HCT116 (cell line): ENCODE results near the gene ANGPTL8. TPM values are rescaled to one million over a fixed set of nuclear protein-coding genes. Genes with fewer than 3 reads are reported as not detected.

Experiments
- ATAC-seq: fragments of 200-7000 bp; cut with Tn5 transposase; 2 replicates; pipeline ENCODE4 v1.9.1; 2020; ENCODE audit warnings: mild to moderate bottlenecking, moderate library complexity
- BruUV-seq: library from RNA; stranded (reverse); fragments of 400-500 nt; replicated peaks from 2 replicates; lab custom pipeline; 2021; lab: Mats Ljungman, UMichigan
- CTCF ChIA-PET: fragments of 300-600 bp; sonication (Branson Sonifier 250); formaldehyde crosslinking; loops from one replicate; lab custom pipeline; 2021; ENCODE audit warnings: antibody characterized with exemption; lab: Charles Lee
- POLR2A ChIA-PET: fragments of 300-600, 350-600 bp; sonication (Branson Sonifier 250); formaldehyde crosslinking; loops from one replicate; lab custom pipeline; 2021; ENCODE audit warnings: antibody characterized with exemption; lab: Charles Lee
- RAD21 ChIA-PET, 2 experiments: fragments of 300-600 bp; sonication (Branson Sonifier 250); formaldehyde crosslinking; loops; one replicate each; lab custom pipeline; 2023; ENCODE audit warnings: low total read pairs in 2 of 2; ENCODE audit not compliant: uncharacterized antibody in 2 of 2, unreplicated experiment in 2 of 2, low non-redundant PET in 1 of 2; lab: Charles Lee
- DNase-seq: peaks from one replicate; pipeline ENCODE4 v3.0.0-alpha.2; 2010; ENCODE audit warnings: low read depth, low spot score
- H2AFZ ChIP-seq: fragments of 200-600 bp; shearing (Covaris generic), sonication (generic); 2 replicates; pipeline ENCODE4 v1.6.1; 2017; ENCODE audit warnings: low read depth, mixed run types, mixed read lengths, antibody characterized with exemption, low read length; ENCODE audit not compliant: poor library complexity, severe bottlenecking
- H3K27ac ChIP-seq: 2 replicates; pipeline ENCODE4 v1.5.1; 2012; ENCODE audit warnings: low read depth, low read length
- H3K27me3 ChIP-seq: fragments of 200-600 bp; sonication (generic); 2 replicates; pipeline ENCODE4 v1.6.1; 2016; ENCODE audit warnings: mixed run types, low read length, mixed read lengths; ENCODE audit not compliant: insufficient read depth
- H3K36me3 ChIP-seq, 2 experiments: fragments of 200-500 bp in 1 of 2; fragments of 200-600 bp in 1 of 2; sonication (Bioruptor generic) in 1 of 2; sonication (generic) in 1 of 2; 2 replicates each; pipeline versions ENCODE4 v1.5.1 to v1.6.1; 2014 to 2016; ENCODE audit warnings: low read length in 2 of 2, inconsistent platforms in 1 of 2, mixed read lengths in 1 of 2, mixed run types in 1 of 2; ENCODE audit not compliant: insufficient read depth in 2 of 2, control insufficient read depth in 1 of 2
- H3K4me1 ChIP-seq, 2 experiments: fragments of 200-600 bp in 1 of 2; sonication (generic) in 1 of 2; 2 replicates each; pipeline versions ENCODE4 v1.5.1 to v1.6.1; 2012 to 2017; ENCODE audit warnings: low read length in 2 of 2, inconsistent platforms in 1 of 2, mild to moderate bottlenecking in 1 of 2, mixed read lengths in 1 of 2, mixed run types in 1 of 2, moderate library complexity in 1 of 2; ENCODE audit not compliant: insufficient read depth in 2 of 2, control insufficient read depth in 1 of 2
- H3K4me2 ChIP-seq: fragments of 200-600 bp; sonication (generic); 2 replicates; pipeline ENCODE4 v1.6.1; 2017; ENCODE audit warnings: mixed run types, low read length, mixed read lengths
- H3K4me3 ChIP-seq, 2 experiments: fragments of 200-600 bp in 1 of 2; sonication (generic) in 1 of 2; replicated peaks in 1 of 2; 2 replicates each; pipeline ENCODE4 v1.5.1; 2011 to 2016; ENCODE audit warnings: low read length in 2 of 2, control low read depth in 1 of 2, low read depth in 1 of 2, mild to moderate bottlenecking in 1 of 2, mixed read lengths in 1 of 2, mixed run types in 1 of 2
- H3K79me2 ChIP-seq: fragments of 200-600 bp; sonication (generic); 2 replicates; pipeline ENCODE4 v1.6.1; 2017; ENCODE audit warnings: mild to moderate bottlenecking, mixed run types, low read length, moderate library complexity, mixed read lengths; ENCODE audit not compliant: insufficient read depth
- H3K9ac ChIP-seq: fragments of 200-600 bp; sonication (generic); 2 replicates; pipeline ENCODE4 v1.6.1; 2016; ENCODE audit warnings: low read length, mixed read lengths
- H3K9me2 ChIP-seq: fragments of 200-600 bp; sonication (generic), shearing (Covaris generic); 2 replicates; pipeline ENCODE4 v1.6.1; 2017; ENCODE audit warnings: mixed run types, mild to moderate bottlenecking, moderate library complexity; ENCODE audit not compliant: insufficient read depth
- H3K9me3 ChIP-seq, 2 experiments: fragments of 200-500 bp in 1 of 2; fragments of 200-600 bp in 1 of 2; sonication (Bioruptor generic) in 1 of 2; sonication (generic) in 1 of 2; 2 replicates each; pipeline ENCODE4 v1.6.1; 2014 to 2017; ENCODE audit warnings: low read length in 2 of 2, mixed read lengths in 2 of 2, inconsistent platforms in 1 of 2, low read depth in 1 of 2, mild to moderate bottlenecking in 1 of 2, mixed run types in 1 of 2, moderate library complexity in 1 of 2; ENCODE audit not compliant: control insufficient read depth in 1 of 2, insufficient read depth in 1 of 2
- H4K20me1 ChIP-seq: fragments of 200-600 bp; sonication (generic), shearing (Covaris generic); 2 replicates; pipeline ENCODE4 v1.6.1; 2017; ENCODE audit warnings: mixed run types, mild to moderate bottlenecking, moderate library complexity; ENCODE audit not compliant: insufficient read depth
- CEBPB ChIP-seq: IDR thresholded peaks from 2 replicates; pipeline ENCODE4 v1.6.1; 2012; ENCODE audit warnings: low read depth
- ELF1 ChIP-seq: IDR thresholded peaks from 2 replicates; pipeline ENCODE4 v1.6.1; 2012; ENCODE audit warnings: low read depth, borderline replicate concordance
- FOSL1 ChIP-seq: IDR thresholded peaks from 2 replicates; pipeline ENCODE4 v1.6.1; 2012; ENCODE audit warnings: low read depth
- JUND ChIP-seq: IDR thresholded peaks from 2 replicates; pipeline ENCODE4 v1.6.1; 2012
- POLR2AphosphoS5 ChIP-seq: IDR thresholded peaks from 2 replicates; pipeline ENCODE4 v1.6.1; 2011; ENCODE audit warnings: mild to moderate bottlenecking, low read depth, low read length, moderate library complexity
- SIN3A ChIP-seq: IDR thresholded peaks from 2 replicates; pipeline ENCODE4 v1.6.1; 2012; ENCODE audit warnings: low read depth
- TCF7L2 ChIP-seq: IDR thresholded peaks from 2 replicates; pipeline ENCODE4 v1.7.0; 2011; ENCODE audit warnings: borderline replicate concordance, inconsistent platforms; ENCODE audit not compliant: insufficient read depth, insufficient read length; ENCODE audit errors: extremely low read depth
- intact Hi-C: fragments of 100-400 bp; cut with micrococcal nuclease; formaldehyde crosslinking; loops from 2 replicates; pipeline ENCODE4 v1.10.0; 2022
- total RNA-seq: library from RNA; stranded (reverse); gene quantifications from one replicate; pipeline ENCODE4 v1.2.1, GENCODE V29; 2021; ENCODE audit not compliant: unreplicated experiment
- TF ChIP-seq, protein P1 (sequence below), 3 experiments: fragments of 200-600 bp in 1 of 3; sonication (generic) in 1 of 3; IDR thresholded peaks in 2 of 3; conservative IDR thresholded peaks in 1 of 3; 2 replicates each; pipeline ENCODE4 v1.5.1; 2012 to 2017; ENCODE audit warnings: low read depth in 2 of 3, low read length in 2 of 3, antibody characterized with exemption in 1 of 3, borderline replicate concordance in 1 of 3, control low read depth in 1 of 3, mild to moderate bottlenecking in 1 of 3, mixed read lengths in 1 of 3, mixed run types in 1 of 3, moderate library complexity in 1 of 3; ENCODE audit not compliant: insufficient read depth in 1 of 3
- TF ChIP-seq, protein P2 (sequence below): IDR thresholded peaks from 2 replicates; pipeline ENCODE4 v1.6.1; 2012
- TF ChIP-seq, protein P3 (sequence below): IDR thresholded peaks from 2 replicates; pipeline ENCODE4 v1.6.1; 2012
- TF ChIP-seq, protein P4 (sequence below): IDR thresholded peaks from 2 replicates; pipeline ENCODE4 v1.6.1; 2012; ENCODE audit warnings: low read depth

The ANGPTL8 gene
- total RNA-seq, 1 experiment from 2014 or later = not detected

DNA sequence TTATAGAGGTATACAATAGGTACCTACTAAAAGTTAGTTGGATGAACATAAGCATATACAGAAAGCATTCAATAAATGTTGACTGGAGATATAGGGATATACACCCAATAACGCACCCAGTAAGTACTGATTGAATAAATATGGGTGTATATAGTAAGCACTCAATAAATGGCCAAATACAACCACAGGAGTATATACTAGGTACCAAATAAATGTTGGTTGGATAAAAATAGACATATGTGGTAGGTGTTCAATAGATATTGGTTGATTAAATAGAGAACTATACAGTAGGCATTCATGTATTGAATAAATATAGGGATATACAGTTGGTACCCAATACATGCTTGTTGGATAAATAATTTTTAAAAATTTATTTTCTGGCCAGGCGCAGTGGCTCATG lies 9.4 kb downstream of the ANGPTL8 start (continued):
- TF ChIP-seq, protein P1, sequence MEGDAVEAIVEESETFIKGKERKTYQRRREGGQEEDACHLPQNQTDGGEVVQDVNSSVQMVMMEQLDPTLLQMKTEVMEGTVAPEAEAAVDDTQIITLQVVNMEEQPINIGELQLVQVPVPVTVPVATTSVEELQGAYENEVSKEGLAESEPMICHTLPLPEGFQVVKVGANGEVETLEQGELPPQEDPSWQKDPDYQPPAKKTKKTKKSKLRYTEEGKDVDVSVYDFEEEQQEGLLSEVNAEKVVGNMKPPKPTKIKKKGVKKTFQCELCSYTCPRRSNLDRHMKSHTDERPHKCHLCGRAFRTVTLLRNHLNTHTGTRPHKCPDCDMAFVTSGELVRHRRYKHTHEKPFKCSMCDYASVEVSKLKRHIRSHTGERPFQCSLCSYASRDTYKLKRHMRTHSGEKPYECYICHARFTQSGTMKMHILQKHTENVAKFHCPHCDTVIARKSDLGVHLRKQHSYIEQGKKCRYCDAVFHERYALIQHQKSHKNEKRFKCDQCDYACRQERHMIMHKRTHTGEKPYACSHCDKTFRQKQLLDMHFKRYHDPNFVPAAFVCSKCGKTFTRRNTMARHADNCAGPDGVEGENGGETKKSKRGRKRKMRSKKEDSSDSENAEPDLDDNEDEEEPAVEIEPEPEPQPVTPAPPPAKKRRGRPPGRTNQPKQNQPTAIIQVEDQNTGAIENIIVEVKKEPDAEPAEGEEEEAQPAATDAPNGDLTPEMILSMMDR (IDR thresholded peaks at IDR 0.05 in 2 of 3, conservative IDR thresholded peaks at IDR 0.05 in 1 of 3; ENCODE audit: borderline replicate concordance in 1 of 3, insufficient read depth in 1 of 3, low read depth in 2 of 3, low read length in 2 of 3) = no peak
- no peak for TF ChIP-seq ELF1
- TF ChIP-seq FOSL1 = no peak
- no peak for TF ChIP-seq CEBPB
- no peak for TF ChIP-seq SIN3A
- no peak for TF ChIP-seq TCF7L2
- TF ChIP-seq, protein P2, sequence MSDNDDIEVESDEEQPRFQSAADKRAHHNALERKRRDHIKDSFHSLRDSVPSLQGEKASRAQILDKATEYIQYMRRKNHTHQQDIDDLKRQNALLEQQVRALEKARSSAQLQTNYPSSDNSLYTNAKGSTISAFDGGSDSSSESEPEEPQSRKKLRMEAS = no peak

DNA sequence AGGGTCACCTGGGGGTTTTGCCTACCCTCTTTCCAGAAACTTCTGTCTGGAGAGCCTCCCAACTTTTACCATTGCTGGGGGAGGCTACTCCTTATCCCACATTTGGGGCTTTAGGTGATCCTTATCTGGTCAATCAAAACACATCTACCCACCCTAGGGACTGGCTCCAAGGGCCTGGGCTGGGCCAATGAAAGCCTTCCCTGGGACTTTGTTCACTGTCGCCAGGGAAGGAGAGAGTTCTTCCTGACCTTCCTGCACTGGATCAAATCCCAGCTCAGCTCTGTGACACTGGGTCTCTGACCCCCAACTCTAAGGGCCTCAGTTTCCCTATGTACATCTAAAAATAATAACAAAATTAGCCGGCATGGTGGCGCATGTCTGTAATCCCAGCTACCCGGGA lies 11.8 kb downstream of the ANGPTL8 start:
- Histone ChIP-seq H3K27ac (no peak overlapping the region), H3K4me1 (no peaks in the 10 kb centered on the region), H3K4me3 (no peak overlapping the region), H3K9me3 (no peaks in the 10 kb centered on the region), H3K36me3 (peaks cover 10% of the 10 kb centered on the region in 2 experiments; a peak in 3 of 4 replicates), H3K9me2 (no peaks in the 10 kb centered on the region), H2AFZ (no peak overlapping the region), H3K27me3 (no peaks in the 10 kb centered on the region), H3K4me2 (no peak overlapping the region), H3K9ac (no peak overlapping the region), H3K79me2 (no peaks in the 10 kb centered on the region), H4K20me1 (no peaks in the 10 kb centered on the region)
- ATAC-seq (peak; percentile 63; the same call in 1 of the 2 replicates), DNase-seq (no peak)
- POLR2A ChIA-PET = no interaction called here
- CTCF ChIA-PET = no interaction called here
- TF ChIP-seq POLR2AphosphoS5 (no peak), JUND (no peak)
- TF ChIP-seq, protein P3, sequence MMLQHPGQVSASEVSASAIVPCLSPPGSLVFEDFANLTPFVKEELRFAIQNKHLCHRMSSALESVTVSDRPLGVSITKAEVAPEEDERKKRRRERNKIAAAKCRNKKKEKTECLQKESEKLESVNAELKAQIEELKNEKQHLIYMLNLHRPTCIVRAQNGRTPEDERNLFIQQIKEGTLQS = no peak
- TF ChIP-seq, protein P4, sequence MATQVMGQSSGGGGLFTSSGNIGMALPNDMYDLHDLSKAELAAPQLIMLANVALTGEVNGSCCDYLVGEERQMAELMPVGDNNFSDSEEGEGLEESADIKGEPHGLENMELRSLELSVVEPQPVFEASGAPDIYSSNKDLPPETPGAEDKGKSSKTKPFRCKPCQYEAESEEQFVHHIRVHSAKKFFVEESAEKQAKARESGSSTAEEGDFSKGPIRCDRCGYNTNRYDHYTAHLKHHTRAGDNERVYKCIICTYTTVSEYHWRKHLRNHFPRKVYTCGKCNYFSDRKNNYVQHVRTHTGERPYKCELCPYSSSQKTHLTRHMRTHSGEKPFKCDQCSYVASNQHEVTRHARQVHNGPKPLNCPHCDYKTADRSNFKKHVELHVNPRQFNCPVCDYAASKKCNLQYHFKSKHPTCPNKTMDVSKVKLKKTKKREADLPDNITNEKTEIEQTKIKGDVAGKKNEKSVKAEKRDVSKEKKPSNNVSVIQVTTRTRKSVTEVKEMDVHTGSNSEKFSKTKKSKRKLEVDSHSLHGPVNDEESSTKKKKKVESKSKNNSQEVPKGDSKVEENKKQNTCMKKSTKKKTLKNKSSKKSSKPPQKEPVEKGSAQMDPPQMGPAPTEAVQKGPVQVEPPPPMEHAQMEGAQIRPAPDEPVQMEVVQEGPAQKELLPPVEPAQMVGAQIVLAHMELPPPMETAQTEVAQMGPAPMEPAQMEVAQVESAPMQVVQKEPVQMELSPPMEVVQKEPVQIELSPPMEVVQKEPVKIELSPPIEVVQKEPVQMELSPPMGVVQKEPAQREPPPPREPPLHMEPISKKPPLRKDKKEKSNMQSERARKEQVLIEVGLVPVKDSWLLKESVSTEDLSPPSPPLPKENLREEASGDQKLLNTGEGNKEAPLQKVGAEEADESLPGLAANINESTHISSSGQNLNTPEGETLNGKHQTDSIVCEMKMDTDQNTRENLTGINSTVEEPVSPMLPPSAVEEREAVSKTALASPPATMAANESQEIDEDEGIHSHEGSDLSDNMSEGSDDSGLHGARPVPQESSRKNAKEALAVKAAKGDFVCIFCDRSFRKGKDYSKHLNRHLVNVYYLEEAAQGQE = no peak
- intact Hi-C loops = no loop called here
- RAD21 ChIA-PET = no interaction called here
- no TSS peak for BruUV-seq
